Measurements from ENCODE around the gene GXYLT1.

- TF ChIP-seq CTCF (conservative IDR thresholded peaks at IDR 0.05 in 1 of 2, IDR thresholded peaks at IDR 0.05 in 1 of 2; ENCODE audit: extremely low read depth in 1 of 2, insufficient read depth in 1 of 2, low read depth in 1 of 2, low read length in 2 of 2) = no peak
- TF ChIP-seq EZH2 (IDR thresholded peaks at IDR 0.05; ENCODE audit: borderline replicate concordance, low read length) = no peak
These were observed 105.5 kb downstream of the GXYLT1 start for GRCh38 chr12:42039176-42039575.

Measured in mammary epithelial cell (primary cell).